ENCODE measurements around the gene ASXL3.

Gene ASXL3

GRCh38 chr18:33717339-33717738 lies 139.3 kb downstream of the ASXL3 start:
- Histone ChIP-seq H3K4me1 (ENCODE audit: insufficient read depth, low read length) (no peaks in the 10 kb centered on the region), H3K27me3 (ENCODE audit: insufficient read depth, low read length) (no peaks in the 10 kb centered on the region), H3K4me3 (ENCODE audit: low read length) (no peak overlapping the region), H3K9ac (ENCODE audit: low read depth, low read length) (no peak overlapping the region), H3K27ac (ENCODE audit: low read depth, low read length) (no peak overlapping the region), H3K9me3 (ENCODE audit: insufficient read depth, low read depth, low read length) (no peaks in the 10 kb centered on the region), H3K36me3 (ENCODE audit: insufficient read depth, low read length) (no peaks in the 10 kb centered on the region)
- WGBS = 100% methylated on average over 2 of the region's 2 CpGs

DNA sequence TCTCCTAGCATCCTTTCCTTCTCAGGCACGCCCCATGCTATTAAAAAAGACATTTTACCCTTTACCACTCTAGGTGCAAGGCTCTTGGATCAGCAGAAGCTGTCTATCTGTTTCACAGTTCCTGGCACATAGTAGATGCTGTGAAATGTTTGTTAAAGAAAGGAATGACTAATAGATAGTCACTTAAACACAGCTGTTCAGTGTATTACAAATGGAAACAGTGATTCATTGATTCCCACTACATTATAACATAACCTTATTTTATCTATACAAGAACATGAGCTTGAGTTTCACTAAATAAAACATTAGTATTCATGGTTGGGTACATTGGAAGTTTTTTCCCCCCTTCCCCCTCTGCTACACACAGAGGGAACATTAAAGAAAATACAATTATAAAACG lies 142.1 kb downstream of the ASXL3 start:
- no peaks in the 10 kb centered on the region for H3K9me3 ChIP-seq (ENCODE audit: insufficient read depth, low read depth, low read length)
- no peaks in the 10 kb centered on the region for H3K4me1 ChIP-seq (ENCODE audit: insufficient read depth, low read length)
- no peak overlapping the region for H3K27ac ChIP-seq (ENCODE audit: low read depth, low read length)
- H3K4me3 ChIP-seq (ENCODE audit: low read length) = no peak overlapping the region
- no peaks in the 10 kb centered on the region for H3K36me3 ChIP-seq (ENCODE audit: insufficient read depth, low read length)
- no peaks in the 10 kb centered on the region for H3K27me3 ChIP-seq (ENCODE audit: insufficient read depth, low read length)
- WGBS = 92% methylated on average over 2 of the region's 2 CpGs
- no peak overlapping the region for H3K9ac ChIP-seq (ENCODE audit: low read depth, low read length)

- Histone ChIP-seq H3K4me1 (ENCODE audit: insufficient read depth, low read length) (peaks cover 7% of the 10 kb centered on the region; the same call in 1 of the 2 replicates), H3K36me3 (ENCODE audit: insufficient read depth, low read length) (no peaks in the 10 kb centered on the region), H3K9me3 (ENCODE audit: insufficient read depth, low read depth, low read length) (no peaks in the 10 kb centered on the region), H3K9ac (ENCODE audit: low read depth, low read length) (no peak overlapping the region), H3K4me3 (ENCODE audit: low read length) (no peak overlapping the region), H3K27ac (ENCODE audit: low read depth, low read length) (no peak overlapping the region), H3K27me3 (ENCODE audit: insufficient read depth, low read length) (no peaks in the 10 kb centered on the region)
- WGBS = 97% methylated on average over 3 of the region's 4 CpGs
Observed at GRCh38 chr18:33729556-33729955, 151.5 kb downstream of the ASXL3 start.

DNA sequence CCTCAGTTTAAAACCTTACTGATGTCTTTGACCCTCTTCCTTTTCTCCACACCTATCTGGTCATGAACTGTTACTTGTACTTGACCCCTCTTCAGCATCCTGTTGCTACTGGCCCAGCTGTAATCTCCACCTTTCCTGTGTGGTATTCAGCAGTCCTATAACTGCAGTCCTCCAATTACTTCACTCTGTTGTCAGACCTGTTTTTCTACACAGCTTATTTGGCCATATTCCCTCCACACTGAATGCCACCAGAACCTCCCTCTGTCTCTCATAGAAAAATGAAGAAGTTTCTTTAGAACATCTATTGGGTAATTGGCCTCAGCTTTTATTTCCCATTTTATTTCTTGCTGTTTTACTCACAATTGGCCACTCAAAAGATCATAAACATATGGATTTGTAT lies 155.4 kb downstream of the ASXL3 start:
- H3K4me1 ChIP-seq (ENCODE audit: insufficient read depth, low read length) = peaks cover 20% of the 10 kb centered on the region
- H3K27ac ChIP-seq (ENCODE audit: low read depth, low read length) = no peak overlapping the region
- no peak overlapping the region for H3K4me3 ChIP-seq (ENCODE audit: low read length)

DNA sequence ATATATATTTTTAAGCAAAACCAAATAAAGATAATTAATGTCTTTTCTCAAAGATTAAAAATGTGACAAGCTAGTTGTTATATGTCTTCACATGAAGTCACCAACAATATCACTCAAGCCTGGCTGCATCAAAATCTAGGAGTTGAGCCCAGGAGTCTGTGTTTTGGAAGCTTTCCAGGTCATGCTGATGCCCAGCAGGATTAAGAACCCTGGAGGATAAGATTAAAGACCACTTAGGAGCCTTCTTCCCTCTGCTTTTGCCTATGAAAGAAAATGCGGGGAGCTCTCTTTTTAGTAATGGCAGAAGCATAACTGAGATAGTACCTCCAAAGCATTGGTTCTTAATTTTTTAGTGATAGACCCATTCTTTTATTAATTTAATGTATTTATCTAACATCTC lies 157.4 kb downstream of the ASXL3 start:
- no peak overlapping the region for H3K9ac ChIP-seq (ENCODE audit: low read depth, low read length)
- H3K9me3 ChIP-seq (ENCODE audit: insufficient read depth, low read depth, low read length) = no peaks in the 10 kb centered on the region
- no peak overlapping the region for H3K27ac ChIP-seq (ENCODE audit: low read depth, low read length)
- H3K36me3 ChIP-seq (ENCODE audit: insufficient read depth, low read length) = no peaks in the 10 kb centered on the region
- no peak overlapping the region for H3K4me3 ChIP-seq (ENCODE audit: low read length)
- H3K4me1 ChIP-seq (ENCODE audit: insufficient read depth, low read length) = peaks cover 20% of the 10 kb centered on the region
- WGBS = no CpG with 5 or more reads among the region's 1 CpG
- no peaks in the 10 kb centered on the region for H3K27me3 ChIP-seq (ENCODE audit: insufficient read depth, low read length)

More for the DNA sequence above, 155.4 kb downstream of the ASXL3 start:
- Histone ChIP-seq H3K36me3 (ENCODE audit: insufficient read depth, low read length) (no peaks in the 10 kb centered on the region), H3K9me3 (ENCODE audit: insufficient read depth, low read depth, low read length) (no peaks in the 10 kb centered on the region), H3K27me3 (ENCODE audit: insufficient read depth, low read length) (no peaks in the 10 kb centered on the region), H3K9ac (ENCODE audit: low read depth, low read length) (no peak overlapping the region)

DNA sequence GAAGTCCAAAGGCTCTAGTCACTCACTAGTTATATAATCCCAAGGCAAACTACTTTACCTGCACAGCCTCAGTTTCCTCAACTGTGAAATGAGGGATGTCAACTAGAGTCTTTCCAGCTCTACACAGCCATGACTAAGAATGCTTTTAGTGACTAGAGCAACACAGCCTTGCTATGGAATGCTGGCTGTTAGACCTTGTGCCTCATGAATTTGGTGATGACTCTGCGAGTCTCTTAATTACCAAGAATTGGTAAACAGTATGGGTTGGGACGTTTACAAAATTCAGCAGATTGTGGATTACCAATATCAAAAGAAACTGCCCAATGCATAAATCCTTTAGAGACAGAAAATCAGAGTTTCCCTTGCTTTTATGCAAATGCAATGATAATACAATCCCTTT lies 163.7 kb downstream of the ASXL3 start:
- no peak overlapping the region for H3K27ac ChIP-seq (ENCODE audit: low read depth, low read length)
- no peaks in the 10 kb centered on the region for H3K4me1 ChIP-seq (ENCODE audit: insufficient read depth, low read length)
- H3K9ac ChIP-seq (ENCODE audit: low read depth, low read length) = no peak overlapping the region
- WGBS = 96% methylated on average over 2 of the region's 2 CpGs
- H3K4me3 ChIP-seq (ENCODE audit: low read length) = no peak overlapping the region
- no peaks in the 10 kb centered on the region for H3K9me3 ChIP-seq (ENCODE audit: insufficient read depth, low read depth, low read length)
- no peaks in the 10 kb centered on the region for H3K36me3 ChIP-seq (ENCODE audit: insufficient read depth, low read length)
- H3K27me3 ChIP-seq (ENCODE audit: insufficient read depth, low read length) = no peaks in the 10 kb centered on the region

- 93% methylated on average over 20 of the region's 20 CpGs for WGBS
- Histone ChIP-seq H3K9me3 (ENCODE audit: insufficient read depth, low read depth, low read length) (no peaks in the 10 kb centered on the region), H3K4me1 (ENCODE audit: insufficient read depth, low read length) (no peaks in the 10 kb centered on the region), H3K9ac (ENCODE audit: low read depth, low read length) (no peak overlapping the region), H3K27ac (ENCODE audit: low read depth, low read length) (no peak overlapping the region), H3K36me3 (ENCODE audit: insufficient read depth, low read length) (no peaks in the 10 kb centered on the region), H3K4me3 (ENCODE audit: low read length) (no peak overlapping the region), H3K27me3 (ENCODE audit: insufficient read depth, low read length) (no peaks in the 10 kb centered on the region)
Observed at GRCh38 chr18:33744032-33744697, 166.1 kb downstream of the ASXL3 start.

GRCh38 chr18:33745151-33745795 lies 167.3 kb downstream of the ASXL3 start:
- no peak overlapping the region for H3K9ac ChIP-seq (ENCODE audit: low read depth, low read length)
- H3K4me1 ChIP-seq (ENCODE audit: insufficient read depth, low read length) = no peaks in the 10 kb centered on the region
- H3K9me3 ChIP-seq (ENCODE audit: insufficient read depth, low read depth, low read length) = no peaks in the 10 kb centered on the region
- no peak overlapping the region for H3K27ac ChIP-seq (ENCODE audit: low read depth, low read length)
- WGBS = 95% methylated on average over 8 of the region's 8 CpGs
- no peaks in the 10 kb centered on the region for H3K27me3 ChIP-seq (ENCODE audit: insufficient read depth, low read length)
- H3K36me3 ChIP-seq (ENCODE audit: insufficient read depth, low read length) = no peaks in the 10 kb centered on the region
- no peak overlapping the region for H3K4me3 ChIP-seq (ENCODE audit: low read length)

GRCh38 chr18:33745871-33746545 lies 168.0 kb downstream of the ASXL3 start:
- Histone ChIP-seq H3K4me1 (ENCODE audit: insufficient read depth, low read length) (no peaks in the 10 kb centered on the region), H3K9ac (ENCODE audit: low read depth, low read length) (no peak overlapping the region), H3K27ac (ENCODE audit: low read depth, low read length) (no peak overlapping the region), H3K27me3 (ENCODE audit: insufficient read depth, low read length) (no peaks in the 10 kb centered on the region), H3K9me3 (ENCODE audit: insufficient read depth, low read depth, low read length) (no peaks in the 10 kb centered on the region), H3K36me3 (ENCODE audit: insufficient read depth, low read length) (no peaks in the 10 kb centered on the region), H3K4me3 (ENCODE audit: low read length) (no peak overlapping the region)
- WGBS = 91% methylated on average over 16 of the region's 16 CpGs

- Histone ChIP-seq H3K27me3 (ENCODE audit: insufficient read depth, low read length) (no peaks in the 10 kb centered on the region), H3K36me3 (ENCODE audit: insufficient read depth, low read length) (no peaks in the 10 kb centered on the region), H3K9ac (ENCODE audit: low read depth, low read length) (no peak overlapping the region), H3K4me3 (ENCODE audit: low read length) (no peak overlapping the region), H3K9me3 (ENCODE audit: insufficient read depth, low read depth, low read length) (no peaks in the 10 kb centered on the region), H3K27ac (ENCODE audit: low read depth, low read length) (no peak overlapping the region), H3K4me1 (ENCODE audit: insufficient read depth, low read length) (no peaks in the 10 kb centered on the region)
- 88% methylated on average over 9 of the region's 9 CpGs for whole genome bisulfite sequencing
Observed at GRCh38 chr18:33749834-33750233, 171.8 kb downstream of the ASXL3 start.

GRCh38 chr18:33750366-33750765 lies 172.3 kb downstream of the ASXL3 start:
- Histone ChIP-seq H3K36me3 (ENCODE audit: insufficient read depth, low read length) (no peaks in the 10 kb centered on the region), H3K27ac (ENCODE audit: low read depth, low read length) (no peak overlapping the region), H3K9me3 (ENCODE audit: insufficient read depth, low read depth, low read length) (no peaks in the 10 kb centered on the region), H3K4me3 (ENCODE audit: low read length) (no peak overlapping the region), H3K4me1 (ENCODE audit: insufficient read depth, low read length) (no peaks in the 10 kb centered on the region), H3K27me3 (ENCODE audit: insufficient read depth, low read length) (no peaks in the 10 kb centered on the region), H3K9ac (ENCODE audit: low read depth, low read length) (no peak overlapping the region)
- WGBS = 92% methylated on average over 2 of the region's 3 CpGs
